ENCODE results near the gene IRAK2. TPM values are rescaled to one million over a fixed set of nuclear protein-coding genes. Genes with fewer than 3 reads are reported as not detected.

IRAK2 gene
- total and polyA plus RNA-seq, 7 donors: 1.1 to 6.1 (median 2.8) TPM

- Histone ChIP-seq H3K4me3 (no peak overlapping the region), H3K27me3 (no peaks in the 10 kb centered on the region), H3K36me3 (peaks cover 0 to 4% (median 0%) of the 10 kb centered on the region in 4 donors), H3K9me3 (no peaks in the 10 kb centered on the region), H3K27ac (no peak overlapping the region), H3K4me1 (peaks cover 0 to 51% (median 44%) of the 10 kb centered on the region in 4 donors)
- 94 to 97% methylated on average over 2 of the region's 2 CpGs for WGBS, 2 donors
- intact Hi-C loops (cut with DNase I): no loop called here
- no peak for DNase-seq
- TF ChIP-seq, protein P1, sequence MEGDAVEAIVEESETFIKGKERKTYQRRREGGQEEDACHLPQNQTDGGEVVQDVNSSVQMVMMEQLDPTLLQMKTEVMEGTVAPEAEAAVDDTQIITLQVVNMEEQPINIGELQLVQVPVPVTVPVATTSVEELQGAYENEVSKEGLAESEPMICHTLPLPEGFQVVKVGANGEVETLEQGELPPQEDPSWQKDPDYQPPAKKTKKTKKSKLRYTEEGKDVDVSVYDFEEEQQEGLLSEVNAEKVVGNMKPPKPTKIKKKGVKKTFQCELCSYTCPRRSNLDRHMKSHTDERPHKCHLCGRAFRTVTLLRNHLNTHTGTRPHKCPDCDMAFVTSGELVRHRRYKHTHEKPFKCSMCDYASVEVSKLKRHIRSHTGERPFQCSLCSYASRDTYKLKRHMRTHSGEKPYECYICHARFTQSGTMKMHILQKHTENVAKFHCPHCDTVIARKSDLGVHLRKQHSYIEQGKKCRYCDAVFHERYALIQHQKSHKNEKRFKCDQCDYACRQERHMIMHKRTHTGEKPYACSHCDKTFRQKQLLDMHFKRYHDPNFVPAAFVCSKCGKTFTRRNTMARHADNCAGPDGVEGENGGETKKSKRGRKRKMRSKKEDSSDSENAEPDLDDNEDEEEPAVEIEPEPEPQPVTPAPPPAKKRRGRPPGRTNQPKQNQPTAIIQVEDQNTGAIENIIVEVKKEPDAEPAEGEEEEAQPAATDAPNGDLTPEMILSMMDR (IDR thresholded peaks at IDR 0.05): no peak
- no peak for TF ChIP-seq POLR2A (IDR thresholded peaks at IDR 0.05)
- TF ChIP-seq POLR2AphosphoS5 (IDR thresholded peaks at IDR 0.05): no peak
- no peak for TF ChIP-seq EP300 (IDR thresholded peaks at IDR 0.05)
These were observed 23.2 kb downstream of the IRAK2 start for GRCh38 chr3:10187944-10188343.

DNA sequence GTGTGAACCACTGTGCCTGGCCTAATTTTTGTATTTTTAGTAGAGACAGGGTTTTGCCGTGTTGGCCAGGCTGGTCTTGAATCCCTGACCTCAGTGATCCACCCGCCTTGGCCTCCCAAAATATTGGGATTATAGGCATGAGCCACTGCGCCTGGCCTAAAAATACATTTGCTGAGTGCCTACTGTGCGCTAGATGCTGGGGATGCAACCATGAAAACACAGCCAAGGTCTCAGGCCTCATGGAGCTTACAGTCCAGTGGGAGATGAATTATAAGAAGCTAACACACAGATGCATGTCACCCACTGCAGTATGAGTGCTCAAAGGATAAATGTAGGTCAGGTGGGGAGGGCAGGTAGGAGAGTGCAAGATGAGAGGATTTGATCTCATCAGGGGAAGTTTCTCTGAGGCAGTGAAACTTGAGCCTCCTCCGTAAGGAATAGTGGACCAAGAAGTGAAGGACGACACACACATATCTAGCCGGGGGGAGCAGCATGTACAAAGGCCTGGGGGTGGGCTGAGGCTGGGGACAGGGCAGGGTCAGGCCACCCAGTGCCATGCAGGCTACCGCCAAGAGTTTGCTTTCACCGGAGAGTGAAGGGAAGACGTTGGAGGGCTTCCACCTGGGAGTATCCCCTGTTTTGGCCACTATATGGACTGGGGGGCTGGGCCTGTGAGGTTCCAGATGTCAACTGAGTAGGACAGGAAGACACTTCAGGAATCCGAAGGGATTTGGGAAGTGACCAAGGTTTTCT is 24.3 kb downstream of the IRAK2 start:
- Histone ChIP-seq H3K27me3 (no peaks in the 10 kb centered on the region), H3K36me3 (peaks cover 0 to 4% (median 0%) of the 10 kb centered on the region in 4 donors), H3K4me1 (peaks cover 0 to 62% (median 55%) of the 10 kb centered on the region in 4 donors), H3K4me3 (no peak overlapping the region), H3K9me3 (no peaks in the 10 kb centered on the region), H3K27ac (peak overlapping the region; percentile 84 to 90 (median 86))
- no peak for TF ChIP-seq POLR2A (IDR thresholded peaks at IDR 0.05)
- TF ChIP-seq, protein P1 (IDR thresholded peaks at IDR 0.05): no peak
- no peak for TF ChIP-seq EP300 (IDR thresholded peaks at IDR 0.05)
- no peak for TF ChIP-seq POLR2AphosphoS5 (IDR thresholded peaks at IDR 0.05)
- DNase-seq: no peak
- 78 to 87% methylated on average over 11 of the region's 11 CpGs for WGBS, 2 donors
- intact Hi-C loops (cut with DNase I): no loop called here

- WGBS, 2 donors: 22 to 34% methylated on average over 7 of the region's 7 CpGs
- peaks cover 0 to 70% (median 63%) of the 10 kb centered on the region in 4 donors for H3K4me1 ChIP-seq
- H3K4me3 ChIP-seq: no peak overlapping the region
- DNase-seq: peak; percentile 95
- no peaks in the 10 kb centered on the region for H3K27me3 ChIP-seq
- no peak for TF ChIP-seq EP300 (IDR thresholded peaks at IDR 0.05)
- TF ChIP-seq POLR2A (IDR thresholded peaks at IDR 0.05): no peak
- peak; percentile 23 to 50 (median 31) for TF ChIP-seq POLR2AphosphoS5 (IDR thresholded peaks at IDR 0.05)
- TF ChIP-seq, protein P1 (IDR thresholded peaks at IDR 0.05): no peak
- no peaks in the 10 kb centered on the region for H3K9me3 ChIP-seq
- H3K27ac ChIP-seq: peak overlapping the region; percentile 84 to 90 (median 86)
- intact Hi-C loops (cut with DNase I): no loop called here
- H3K36me3 ChIP-seq: no peaks in the 10 kb centered on the region
These were observed 25.0 kb downstream of the IRAK2 start for GRCh38 chr3:10189557-10190354.

GRCh38 chr3:10192953-10193691 is 28.4 kb downstream of the IRAK2 start:
- H3K27ac ChIP-seq: peak overlapping the region; percentile 84 to 90 (median 86)
- peaks cover 0 to 82% (median 72%) of the 10 kb centered on the region in 4 donors for H3K4me1 ChIP-seq
- TF ChIP-seq, protein P1 (IDR thresholded peaks at IDR 0.05): peak in 2 of 4 experiments; percentile 11 to 35
- TF ChIP-seq EP300 (IDR thresholded peaks at IDR 0.05) (no peak), POLR2A (IDR thresholded peaks at IDR 0.05) (no peak), POLR2AphosphoS5 (IDR thresholded peaks at IDR 0.05) (peak in 1 of 4 donors; percentile 7)
- H3K4me3 ChIP-seq: no peak overlapping the region
- H3K27me3 ChIP-seq: no peaks in the 10 kb centered on the region
- H3K36me3 ChIP-seq: no peaks in the 10 kb centered on the region
- intact Hi-C loops (cut with DNase I): no loop called here
- WGBS, 2 donors: 60 to 86% methylated on average over 12 of the region's 12 CpGs
- DNase-seq: no peak
- no peaks in the 10 kb centered on the region for H3K9me3 ChIP-seq
